Tibial nerve (tissue), 3 donors: ENCODE measurements around the gene L3MBTL4.

ENCODE experiments used
- CTCF ChIP-seq, 5 experiments: fragments of 200-600 bp in 3 of 5; fragments of 450-650 bp in 2 of 5; sonication (generic) in 3 of 5; IDR thresholded peaks; one replicate each; pipeline ENCODE4 v1.5.1; 2016 to 2019; ENCODE audit warnings: antibody characterized with exemption in 5 of 5, mild to moderate bottlenecking in 3 of 5, moderate library complexity in 2 of 5
- POLR2A ChIP-seq, 2 donors: fragments of 450-650 bp; IDR thresholded peaks; one replicate each; pipeline ENCODE4 v1.6.1; 2017; ENCODE audit warnings: antibody characterized with exemption in 2 of 2, mild to moderate bottlenecking in 2 of 2, moderate library complexity in 2 of 2

- TF ChIP-seq CTCF (IDR thresholded peaks at IDR 0.05): no peak
- TF ChIP-seq POLR2A (IDR thresholded peaks at IDR 0.05): no peak
Observed at GRCh38 chr18:6146307-6146661, 268.4 kb downstream of the L3MBTL4 start.
